ENCODE measurements around the gene NT5DC1. TPM values are rescaled to one million over a fixed set of nuclear protein-coding genes. Genes with fewer than 3 reads are reported as not detected.

NT5DC1 gene
- 8.4 and 13.5 TPM in 2 replicates for total RNA-seq (2014; rRNA removed; shearing (Covaris generic))

DNA sequence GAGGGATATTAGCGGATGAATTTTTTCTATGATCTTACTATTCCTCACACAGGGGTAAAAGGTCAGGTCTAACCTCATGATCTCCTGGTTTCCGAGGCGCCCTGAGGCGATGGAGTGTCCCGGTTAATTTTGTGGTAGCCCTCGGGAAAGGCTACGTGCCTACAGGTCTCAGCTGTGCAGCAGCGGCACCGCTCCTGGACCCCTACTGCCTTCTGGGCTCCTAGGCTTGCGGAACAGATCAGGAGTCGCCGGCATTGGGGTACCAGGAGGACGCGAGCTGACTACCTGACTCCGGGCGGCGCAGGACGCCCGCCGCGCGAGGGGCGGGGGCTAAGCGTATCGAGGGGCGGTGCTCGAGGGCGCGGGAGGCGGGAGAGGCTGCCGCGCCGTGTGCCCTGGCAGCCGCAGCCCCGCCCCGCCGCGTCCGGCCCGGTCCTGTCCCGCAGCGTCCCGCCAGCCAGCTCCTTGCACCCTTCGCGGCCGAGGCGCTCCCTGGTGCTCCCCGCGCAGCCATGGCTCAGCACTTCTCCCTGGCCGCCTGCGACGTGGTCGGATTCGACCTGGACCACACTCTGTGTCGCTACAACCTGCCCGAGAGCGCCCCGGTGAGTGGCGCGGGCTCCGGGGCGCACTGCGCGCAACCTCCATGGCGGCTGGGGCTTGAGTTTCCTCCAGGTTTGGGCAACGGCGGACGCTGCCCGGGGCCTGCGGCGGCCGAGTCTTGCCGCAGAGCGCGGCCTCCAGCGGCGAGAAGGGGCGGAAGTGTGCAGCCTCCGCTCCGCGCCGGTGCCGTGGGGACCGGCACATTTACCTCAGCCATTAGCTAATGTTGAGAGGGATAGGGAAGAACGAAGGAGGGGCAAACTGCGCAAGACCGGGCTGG is at the start of gene NT5DC1:
Gene NT5DC1 (plus strand): TSS at position 435 of the 883 bp plus-strand sequence. CDS start 78 bp downstream, at position 513.
- peak; percentile 83 for DNase-seq (ENCODE audit: low spot score)
- in situ Hi-C loops (cut with HindIII; ENCODE audit: low sequenced_read_pairs), result no loop called here

GRCh38 chr6:116051244-116051643 is 49.4 kb upstream of the NT5DC1 start:
- DNase-seq (ENCODE audit: low spot score), result no peak
- in situ Hi-C loops (cut with HindIII; ENCODE audit: low sequenced_read_pairs), result no loop called here

DNA sequence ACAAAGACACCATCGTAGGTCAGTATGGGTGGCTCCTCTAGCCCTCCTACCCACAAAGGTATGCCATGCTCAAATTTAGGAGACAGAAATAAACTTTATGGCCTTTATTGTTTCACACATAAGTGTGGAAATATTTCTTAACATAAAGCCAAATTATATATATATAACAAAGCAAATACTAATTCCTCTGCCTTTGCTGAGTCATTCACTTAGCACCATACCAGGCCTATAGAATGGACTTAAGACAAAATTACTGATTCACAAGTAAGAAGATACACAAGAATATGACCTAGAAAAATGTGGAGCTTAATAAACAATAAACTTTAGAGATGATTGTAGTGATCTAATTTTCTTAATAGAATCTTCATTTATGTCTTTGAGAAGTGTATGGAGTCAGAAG is 45.1 kb upstream of the NT5DC1 start:
- in situ Hi-C loops (cut with HindIII; ENCODE audit: low sequenced_read_pairs), result no loop called here

GRCh38 chr6:116057766-116058165 is 42.9 kb upstream of the NT5DC1 start:
- no peak for DNase-seq (ENCODE audit: low spot score)
- in situ Hi-C loops (cut with HindIII; ENCODE audit: low sequenced_read_pairs), result no loop called here

More for the DNA sequence above, 45.1 kb upstream of the NT5DC1 start:
- no peak for DNase-seq (ENCODE audit: low spot score)

DNA sequence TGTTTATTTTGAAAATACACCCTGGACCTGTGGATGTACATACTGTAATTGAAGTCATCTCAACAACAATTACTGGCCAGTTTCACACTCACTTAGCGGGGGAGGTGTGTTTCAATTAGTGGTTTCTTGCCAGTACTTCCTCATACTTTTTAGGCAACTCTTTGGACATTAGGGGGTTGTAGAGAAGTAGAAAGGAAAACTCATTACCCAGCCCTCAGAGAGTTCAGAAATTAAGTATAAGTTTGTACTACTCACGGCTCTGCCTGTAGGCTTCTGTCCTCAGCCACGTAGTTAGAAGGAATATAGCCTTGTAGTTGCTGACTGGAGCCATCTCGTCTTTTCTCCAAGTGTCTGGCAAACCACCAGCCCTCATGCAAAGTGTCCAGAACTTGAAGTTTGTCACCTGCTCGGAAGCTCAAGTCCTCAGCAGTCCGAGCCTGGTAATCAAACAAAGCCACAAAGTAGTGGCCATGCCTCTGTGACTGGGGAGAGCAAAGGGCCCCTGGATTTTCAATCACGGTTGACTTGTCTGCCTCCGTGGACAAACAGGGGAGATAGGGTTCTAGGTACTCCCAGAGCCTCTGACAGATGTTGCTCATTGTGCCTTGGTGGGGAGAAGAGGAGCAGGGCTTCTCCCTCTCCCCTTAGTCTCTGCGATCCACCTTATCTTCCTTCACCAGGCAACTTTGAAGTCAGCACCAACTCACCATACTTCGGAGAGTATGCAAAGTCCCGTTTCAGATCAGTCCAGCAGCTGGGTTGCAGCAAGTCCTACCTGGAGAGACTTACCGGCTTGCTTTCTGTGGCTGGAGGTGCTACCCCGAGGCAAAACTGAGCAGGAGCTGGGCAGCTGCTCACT is 40.7 kb upstream of the NT5DC1 start:
- DNase-seq (ENCODE audit: low spot score), result no peak

GRCh38 chr6:116060572-116061283 is 39.9 kb upstream of the NT5DC1 start, which contains the start of gene FRK:
FRK (minus strand) TSS chr6:116060891; CDS start chr6:116060311, 580 bp downstream.
- in situ Hi-C loops (cut with HindIII; ENCODE audit: low sequenced_read_pairs), result no loop called here
- no peak for DNase-seq (ENCODE audit: low spot score)

More for the DNA sequence above, 40.7 kb upstream of the NT5DC1 start:
- in situ Hi-C loops (cut with HindIII; ENCODE audit: low sequenced_read_pairs), result no loop called here

DNA sequence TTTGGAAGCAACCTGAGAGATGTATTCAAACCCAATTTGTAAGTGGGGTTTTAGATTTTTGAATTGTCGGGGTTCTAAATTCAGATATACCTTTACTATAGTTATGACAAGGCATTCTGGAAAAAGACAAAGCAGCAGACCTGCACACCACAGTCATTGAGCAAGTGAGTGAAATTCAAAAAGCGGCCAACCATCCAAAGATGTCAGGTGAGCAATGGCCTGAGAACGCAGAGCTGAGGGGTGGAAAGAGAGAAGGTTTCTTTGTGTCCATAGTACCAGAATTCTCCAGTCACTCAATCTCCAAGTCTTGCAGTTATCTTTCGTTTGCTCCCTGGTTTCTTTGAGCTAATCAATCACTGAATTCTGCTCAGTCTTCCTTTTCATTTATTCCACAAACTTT is 38.2 kb upstream of the NT5DC1 start:
- no peak for DNase-seq (ENCODE audit: low spot score)
- in situ Hi-C loops (cut with HindIII; ENCODE audit: low sequenced_read_pairs), result no loop called here

GRCh38 chr6:116064666-116065065 is 36.0 kb upstream of the NT5DC1 start:
- DNase-seq (ENCODE audit: low spot score), result no peak
- in situ Hi-C loops (cut with HindIII; ENCODE audit: low sequenced_read_pairs), result no loop called here

DNA sequence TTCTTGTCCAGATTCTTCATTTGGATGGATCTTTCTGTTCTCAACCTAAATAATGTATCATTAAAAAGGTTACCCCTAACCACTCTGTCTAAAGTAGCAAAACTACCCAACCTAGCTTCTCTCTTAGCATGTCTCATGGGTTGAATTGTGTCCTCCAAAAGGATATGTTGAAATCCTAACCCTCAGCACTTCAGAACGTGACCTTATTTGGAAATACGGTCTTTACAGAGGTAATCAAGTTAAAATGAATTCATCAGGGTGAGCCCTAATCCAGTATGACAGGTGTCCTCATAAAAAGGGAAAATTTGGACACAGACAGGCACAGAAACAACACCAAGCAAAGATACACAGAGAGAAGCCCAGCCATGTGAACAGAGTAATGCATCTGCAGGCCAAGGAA is 33.9 kb upstream of the NT5DC1 start:
- DNase-seq (ENCODE audit: low spot score), result no peak
- in situ Hi-C loops (cut with HindIII; ENCODE audit: low sequenced_read_pairs), result no loop called here

GRCh38 chr6:116070101-116070500 is 30.6 kb upstream of the NT5DC1 start:
- no peak for DNase-seq (ENCODE audit: low spot score)
- in situ Hi-C loops (cut with HindIII; ENCODE audit: low sequenced_read_pairs), result no loop called here

DNA sequence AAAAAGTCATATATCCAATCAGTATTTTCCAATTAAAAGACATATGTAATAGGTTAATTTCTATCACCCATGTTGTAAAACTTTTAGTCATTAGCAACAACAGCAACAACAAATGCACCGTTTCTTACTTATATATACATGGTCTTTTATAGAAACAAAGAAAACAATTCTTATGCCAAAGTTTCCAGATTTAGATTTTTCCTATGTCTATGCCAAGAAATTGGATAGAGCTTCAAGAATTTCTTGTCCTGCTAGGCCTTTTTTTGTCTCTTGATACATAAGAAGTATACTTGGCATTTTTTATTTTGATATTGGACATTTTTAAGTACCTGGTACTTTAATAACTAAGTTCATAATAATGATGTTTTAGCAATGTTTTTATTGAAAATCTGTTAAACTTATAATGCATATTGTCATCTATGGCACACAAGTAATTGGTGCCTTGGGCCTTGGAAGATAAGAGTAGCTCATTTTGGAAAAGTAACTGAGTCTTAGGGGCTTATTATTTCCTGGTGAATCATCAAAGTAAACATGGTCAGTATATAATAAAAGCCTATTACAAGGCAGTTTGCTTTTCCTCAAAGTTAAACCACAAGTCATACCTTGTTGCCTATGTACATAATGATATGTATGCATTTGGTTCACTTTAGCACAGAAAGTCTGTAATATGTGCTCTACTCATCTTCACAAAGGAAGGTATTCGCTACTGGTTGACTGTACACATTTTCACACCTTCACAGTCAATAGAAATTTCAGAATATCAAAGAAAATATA is 29.9 kb upstream of the NT5DC1 start:
- no peak for DNase-seq (ENCODE audit: low spot score)
- in situ Hi-C loops (cut with HindIII; ENCODE audit: low sequenced_read_pairs), result no loop called here

DNA sequence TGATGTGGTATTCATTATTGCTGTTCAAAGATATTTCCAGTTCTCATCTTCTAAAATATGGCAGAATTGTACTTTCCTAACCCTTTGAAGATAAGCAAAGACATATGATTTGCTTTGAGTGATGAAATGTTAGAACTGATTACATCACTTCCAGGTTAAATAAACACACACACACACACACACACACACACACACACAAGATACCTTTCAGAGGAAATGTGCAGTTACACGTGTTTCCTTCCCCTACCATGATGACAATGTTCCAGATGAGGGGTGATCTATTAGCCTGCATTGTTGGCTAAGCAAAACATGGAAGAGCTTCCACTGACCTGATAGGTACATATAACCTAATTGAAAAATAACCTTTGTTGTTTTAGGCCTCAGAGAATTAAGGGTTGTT is 28.3 kb upstream of the NT5DC1 start:
- in situ Hi-C loops (cut with HindIII; ENCODE audit: low sequenced_read_pairs), result no loop called here
- no peak for DNase-seq (ENCODE audit: low spot score)

DNA sequence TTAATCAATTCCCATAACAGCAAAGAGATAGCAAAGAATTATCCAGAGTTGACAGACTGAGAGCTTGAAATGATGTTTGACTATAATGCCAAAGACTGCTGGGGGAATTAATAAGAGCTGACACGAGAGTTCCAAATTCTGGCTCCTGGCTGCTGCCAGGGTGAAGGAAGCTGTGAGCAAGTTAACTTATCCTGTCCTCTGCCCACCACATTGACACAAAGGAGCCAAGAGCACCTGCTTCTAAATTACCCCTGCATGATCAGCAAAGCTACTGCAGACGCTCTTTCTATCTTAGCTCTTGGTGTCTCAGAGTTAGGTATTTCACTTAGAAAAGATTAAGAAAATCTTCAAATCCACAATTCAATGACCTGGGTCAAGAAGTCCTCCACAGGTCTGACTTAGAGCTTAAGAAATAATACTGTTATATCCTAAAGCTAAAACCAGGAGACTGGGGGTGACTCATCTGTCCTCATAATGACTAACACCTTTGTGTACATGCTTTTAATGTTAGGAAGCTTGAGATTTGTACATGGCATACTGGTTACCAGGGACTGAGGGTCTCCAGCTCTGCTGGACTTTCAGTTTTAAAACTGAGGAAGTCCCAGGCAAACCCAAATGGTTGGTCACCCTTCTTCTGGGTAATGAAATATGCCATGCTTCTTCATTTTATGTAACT is 26.8 kb upstream of the NT5DC1 start:
- in situ Hi-C loops (cut with HindIII; ENCODE audit: low sequenced_read_pairs), result no loop called here
- DNase-seq (ENCODE audit: low spot score), result no peak

- in situ Hi-C loops (cut with HindIII; ENCODE audit: low sequenced_read_pairs), result no loop called here
- DNase-seq (ENCODE audit: low spot score), result no peak
These were observed 25.8 kb upstream of the NT5DC1 start for GRCh38 chr6:116074732-116075390.

GRCh38 chr6:116078522-116078921 is 22.1 kb upstream of the NT5DC1 start:
- in situ Hi-C loops (cut with HindIII; ENCODE audit: low sequenced_read_pairs), result no loop called here
- no peak for DNase-seq (ENCODE audit: low spot score)

GRCh38 chr6:116078945-116079344 is 21.7 kb upstream of the NT5DC1 start:
- in situ Hi-C loops (cut with HindIII; ENCODE audit: low sequenced_read_pairs), result no loop called here
- no peak for DNase-seq (ENCODE audit: low spot score)

- in situ Hi-C loops (cut with HindIII; ENCODE audit: low sequenced_read_pairs), result no loop called here
- DNase-seq (ENCODE audit: low spot score), result no peak
These were observed 17.6 kb upstream of the NT5DC1 start for GRCh38 chr6:116083052-116083451.

DNA sequence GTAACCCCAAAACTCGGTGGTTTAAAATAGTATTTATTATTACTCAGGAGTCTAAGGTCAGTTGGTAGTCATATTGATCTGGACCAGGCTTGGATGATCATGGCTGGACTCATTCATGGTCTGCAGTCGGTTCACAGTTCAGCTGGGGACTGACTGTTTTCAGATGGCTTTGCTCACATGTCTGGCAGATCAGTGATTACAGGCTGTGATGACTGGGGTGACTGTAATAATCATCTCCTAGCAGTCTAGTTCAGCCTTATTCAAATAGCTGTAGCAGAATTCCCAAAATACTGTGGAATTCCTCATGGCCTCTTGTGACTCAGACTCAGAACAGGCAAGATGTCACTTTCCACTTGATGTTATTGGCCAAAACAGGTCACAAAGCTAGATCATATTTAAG is 16.4 kb upstream of the NT5DC1 start:
- in situ Hi-C loops (cut with HindIII; ENCODE audit: low sequenced_read_pairs), result no loop called here
- no peak for DNase-seq (ENCODE audit: low spot score)
